Measurements from ENCODE around the gene ACO1.

The ACO1 gene

DNA sequence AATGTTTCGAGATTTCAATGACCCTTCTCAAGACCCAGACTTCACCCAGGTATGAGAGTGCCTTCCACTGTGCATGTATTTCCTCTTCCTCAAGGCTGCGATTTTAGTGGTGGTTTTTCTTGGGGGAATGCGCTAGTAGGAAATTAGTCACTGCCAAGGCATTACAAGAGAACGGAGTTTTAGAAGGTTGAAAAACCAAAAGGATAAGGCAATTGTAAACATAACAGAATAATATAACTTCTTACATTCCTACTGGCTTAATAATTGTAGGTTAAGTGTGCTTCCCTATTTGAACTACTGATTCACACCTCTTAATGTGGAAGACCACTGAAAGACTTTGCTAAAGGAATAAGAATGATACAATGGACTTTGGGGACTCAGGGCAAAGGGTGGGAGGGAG is 38.9 kb downstream of the ACO1 start:
- no peak for DNase-seq

DNA sequence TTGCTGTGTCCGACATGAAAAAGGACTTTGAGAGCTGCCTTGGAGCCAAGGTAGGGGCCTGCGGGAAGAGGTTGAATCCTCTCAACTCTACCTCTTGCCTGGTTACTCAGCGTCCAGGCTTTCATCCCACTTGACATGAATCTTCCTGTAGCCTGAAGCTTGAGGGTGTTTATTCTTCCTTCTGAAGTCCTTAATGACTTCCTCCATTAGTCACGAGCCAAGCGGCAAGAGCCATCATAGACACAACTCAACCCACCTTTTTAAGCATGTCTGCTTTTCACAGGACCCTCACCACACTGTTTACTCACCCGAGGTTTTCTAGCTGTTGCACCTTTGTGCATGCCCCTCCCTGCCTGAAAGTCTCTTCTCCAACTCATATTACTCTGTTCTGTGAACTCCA is 40.2 kb downstream of the ACO1 start:
- DNase-seq, result no peak

- DNase-seq, result no peak
Measured at GRCh38 chr9:32426278-32426939, 42.0 kb downstream of the ACO1 start.

DNA sequence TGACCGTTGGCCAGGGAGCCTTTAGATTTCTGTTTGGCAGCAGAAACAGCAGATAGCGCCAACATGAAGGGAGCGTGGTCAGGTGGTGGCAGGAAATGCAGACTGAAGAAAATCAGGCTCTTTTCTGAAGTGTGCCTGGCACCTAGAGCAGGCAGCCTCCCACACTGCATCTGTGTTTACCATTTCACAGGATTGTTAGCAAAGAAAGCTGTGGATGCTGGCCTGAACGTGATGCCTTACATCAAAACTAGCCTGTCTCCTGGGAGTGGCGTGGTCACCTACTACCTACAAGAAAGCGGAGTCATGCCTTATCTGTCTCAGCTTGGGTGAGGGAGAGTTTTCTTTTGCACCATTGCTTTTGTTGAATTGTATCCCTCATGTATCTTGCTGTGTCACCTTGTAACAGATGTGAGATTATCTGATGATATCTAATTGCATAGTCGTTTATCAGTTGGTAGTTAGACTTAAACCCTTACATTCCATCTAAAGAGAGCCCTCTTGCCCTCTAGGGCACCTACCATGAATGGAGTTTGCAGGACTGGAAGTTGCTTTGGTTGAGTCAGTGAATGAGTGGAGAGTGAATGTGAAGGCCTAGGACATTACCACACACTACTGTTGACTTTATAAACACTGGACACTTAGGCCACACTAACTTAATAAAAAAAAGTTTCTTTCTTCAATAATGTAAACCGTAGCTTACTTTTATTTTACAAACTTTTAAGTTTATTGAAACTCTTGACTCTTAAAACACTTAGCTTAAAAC is 42.8 kb downstream of the ACO1 start:
- no peak for DNase-seq

GRCh38 chr9:32430720-32431119 is 46.3 kb downstream of the ACO1 start:
- no peak for DNase-seq

DNA sequence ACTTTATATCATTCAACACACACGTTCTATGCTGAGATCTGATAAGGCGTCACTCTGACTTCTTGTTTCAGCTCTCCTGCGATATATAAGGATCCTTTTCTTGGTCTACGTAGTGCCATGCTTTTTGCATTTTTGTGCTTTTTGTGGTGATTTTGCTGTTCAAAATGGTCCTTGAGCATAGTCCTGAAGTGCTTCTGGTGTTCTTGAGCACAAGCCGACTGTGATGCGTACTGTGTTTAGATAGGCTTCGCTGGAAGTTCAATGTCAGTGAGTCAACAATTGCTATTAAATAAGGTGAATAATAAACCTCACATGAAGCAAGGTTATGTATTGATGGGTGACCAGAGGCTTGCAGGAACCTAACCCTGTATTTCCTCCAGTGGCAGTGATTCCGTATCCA is 46.8 kb downstream of the ACO1 start:
- DNase-seq, result no peak

- peak; percentile 29 to 33 for DNase-seq
Measured at GRCh38 chr9:32431940-32432555, 47.6 kb downstream of the ACO1 start.

DNA sequence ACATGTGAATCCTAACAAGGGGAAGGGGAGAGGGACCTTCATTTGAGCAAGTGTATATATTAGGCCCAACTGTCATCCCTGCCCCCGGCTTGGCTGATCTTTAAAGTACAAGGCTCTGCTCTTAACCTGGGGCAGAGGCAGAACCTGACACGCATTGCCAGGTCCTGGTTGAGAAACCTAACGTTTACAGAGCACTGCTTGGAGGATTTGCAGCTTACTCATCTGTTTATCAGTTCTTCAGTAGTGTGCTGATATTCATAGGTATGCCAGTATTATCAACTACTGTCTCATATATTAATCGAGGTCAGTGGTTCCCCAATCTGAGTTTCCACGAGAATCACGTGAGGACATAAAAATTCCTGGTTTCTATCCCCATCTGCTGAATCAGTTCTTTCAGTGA is 50.4 kb downstream of the ACO1 start:
- no peak for DNase-seq

DNA sequence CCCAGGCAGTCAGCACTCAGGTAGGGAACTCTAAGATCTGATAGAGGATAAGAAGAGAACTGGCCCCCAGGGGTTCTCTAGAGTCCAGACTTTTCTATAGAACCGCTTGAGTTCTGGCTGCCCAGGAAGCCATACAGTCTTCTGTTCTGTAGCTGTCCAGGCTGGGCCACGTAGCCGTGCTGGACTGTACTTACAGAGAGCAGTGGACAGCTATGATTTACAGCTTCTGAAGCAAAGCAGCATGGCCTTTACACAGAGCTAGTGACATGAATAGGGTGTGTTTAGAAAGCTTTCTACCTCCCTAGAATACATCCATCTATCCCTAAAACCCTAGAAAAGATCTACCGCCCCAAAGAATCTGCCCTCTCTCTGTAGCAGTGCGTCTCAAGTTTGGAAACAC is 57.2 kb downstream of the ACO1 start:
- no peak for DNase-seq

GRCh38 chr9:32442433-32442832 is 58.0 kb downstream of the ACO1 start:
- DNase-seq, result no peak

- DNase-seq, result no peak
Measured at GRCh38 chr9:32449969-32450368, 65.5 kb downstream of the ACO1 start.

- no peak for DNase-seq
Measured at GRCh38 chr9:32454280-32454679, 69.8 kb downstream of the ACO1 start.

DNA sequence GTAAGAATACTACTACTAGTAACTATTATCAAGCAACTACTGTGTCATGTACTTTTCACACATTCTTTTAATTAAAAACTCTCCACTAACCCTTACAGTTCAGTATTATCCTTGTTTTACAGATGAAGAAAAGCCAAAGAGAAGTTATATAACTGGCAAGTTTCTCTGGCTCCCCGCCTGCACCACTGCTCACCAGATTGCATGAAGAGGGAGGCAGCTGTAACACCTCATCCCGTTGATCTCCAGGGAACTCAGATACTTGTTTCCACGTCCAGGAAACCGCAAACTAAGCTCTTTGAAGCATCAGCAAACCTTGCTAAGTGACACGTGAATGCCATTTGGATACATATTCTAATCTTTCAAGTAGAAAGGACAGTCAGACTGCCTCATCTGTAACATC is 71.3 kb downstream of the ACO1 start:
- no peak for DNase-seq

GRCh38 chr9:32456564-32456963 is 72.1 kb downstream of the ACO1 start:
- no peak for DNase-seq

DNA sequence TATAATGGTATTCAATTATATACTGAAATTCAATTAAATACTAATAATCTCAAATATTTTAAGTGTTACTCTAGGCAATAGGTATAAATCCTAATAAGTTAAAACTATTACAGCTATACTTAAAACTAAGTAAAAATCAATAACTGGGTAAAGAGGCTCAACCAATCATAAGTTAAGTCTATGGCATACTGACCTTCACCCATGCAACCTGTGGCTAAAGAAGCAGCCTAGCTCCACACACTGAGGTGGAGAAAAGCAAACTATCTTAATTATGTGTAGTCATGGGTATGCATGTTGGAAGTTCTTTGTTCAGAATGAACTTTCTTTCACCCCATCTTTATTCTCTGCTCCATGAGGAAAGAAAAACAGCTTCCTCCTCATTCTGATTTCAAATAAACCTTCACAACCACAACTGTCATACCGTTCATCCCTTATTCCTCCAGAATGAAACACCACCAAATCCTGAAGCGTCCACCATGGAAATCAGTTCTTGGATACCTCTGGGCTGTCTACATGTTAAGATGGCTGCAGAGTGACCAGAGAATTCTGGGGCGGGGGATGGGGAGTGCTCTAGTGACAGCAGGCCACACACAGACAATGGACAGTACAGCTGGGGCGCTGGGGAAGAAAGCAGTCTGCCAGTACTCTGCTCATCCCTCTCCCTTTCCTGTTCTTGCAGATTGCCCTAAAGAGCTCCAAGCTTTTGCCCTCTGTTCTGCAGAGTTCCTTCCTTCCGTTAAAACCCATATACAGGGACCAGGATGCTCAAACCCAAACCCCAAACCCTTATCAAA is 79.3 kb downstream of the ACO1 start:
- no peak for DNase-seq

GRCh38 chr9:32468740-32469139 is 84.3 kb downstream of the ACO1 start:
- no peak for DNase-seq

DNA sequence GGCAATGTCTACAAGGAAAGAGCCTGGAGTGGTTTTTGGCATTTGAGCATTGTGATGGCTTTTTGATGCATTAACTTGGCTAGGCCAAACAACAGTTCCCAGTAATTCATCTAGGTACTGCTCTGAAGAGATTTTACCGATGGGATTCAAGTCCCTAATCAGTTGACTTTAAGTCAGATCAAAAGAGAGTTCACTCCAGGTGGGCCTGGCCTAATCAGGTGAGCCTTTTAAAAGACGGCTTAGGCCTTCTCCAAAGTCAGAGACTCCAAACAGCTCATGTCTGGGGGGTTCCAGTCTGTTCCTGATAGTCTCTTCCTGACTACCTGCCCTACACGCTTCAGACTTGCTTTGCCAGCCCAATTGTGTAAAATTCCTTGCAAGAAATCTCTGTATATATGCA is 87.9 kb downstream of the ACO1 start:
- DNase-seq, result no peak

DNA sequence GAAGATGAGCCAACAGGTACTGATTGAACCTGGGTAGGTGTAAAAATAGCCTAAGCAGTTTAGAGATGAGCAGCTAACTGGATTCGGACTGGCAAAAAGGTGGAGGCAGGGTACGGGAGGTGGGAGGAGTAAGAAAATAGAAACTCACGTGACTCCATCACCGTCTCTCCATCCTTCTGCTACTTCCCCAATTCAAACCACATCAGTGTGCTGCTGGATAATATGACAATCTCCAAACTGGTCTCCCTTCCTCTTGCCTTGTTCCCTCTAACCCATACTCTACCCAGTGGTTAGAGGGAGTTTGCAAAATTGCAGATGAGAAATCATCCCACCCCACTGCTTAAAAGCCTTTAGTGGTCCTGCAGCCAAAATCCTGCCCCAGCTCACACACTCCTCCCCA is 98.9 kb downstream of the ACO1 start:
- DNase-seq, result no peak

DNA sequence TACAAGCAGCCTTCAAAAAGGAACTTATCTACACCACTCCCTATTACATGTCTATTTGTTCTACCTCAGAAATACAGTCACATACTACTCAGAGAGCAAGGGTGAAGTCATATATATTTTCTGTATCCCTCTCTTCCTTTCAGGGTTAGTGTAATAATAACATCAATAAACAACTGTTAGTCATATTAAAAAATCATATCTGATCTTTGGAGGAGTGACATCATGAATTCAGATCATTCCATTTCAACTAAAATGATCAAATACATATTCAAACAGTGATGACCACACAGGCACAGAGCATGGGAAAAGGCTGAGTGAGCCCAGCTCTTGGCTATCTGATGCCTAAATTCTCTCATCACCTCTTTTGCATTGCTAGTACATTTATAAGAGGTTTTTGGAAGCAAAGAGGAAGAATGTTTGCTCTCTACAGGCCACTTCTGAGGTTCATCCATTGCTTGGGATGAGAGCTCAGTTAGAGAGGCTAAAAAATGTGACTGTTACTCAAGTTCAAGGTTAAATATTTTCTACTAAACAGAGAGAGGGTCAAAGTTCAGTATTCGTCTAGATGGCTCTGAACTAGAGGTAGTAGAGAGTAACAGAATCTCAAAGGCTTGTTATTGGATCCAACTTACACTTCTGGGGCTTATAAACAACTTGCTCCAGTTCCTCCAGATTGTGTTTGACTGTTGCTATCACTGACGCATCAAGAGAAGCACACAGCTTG is 102.6 kb downstream of the ACO1 start:
- DNase-seq, result no peak

DNA sequence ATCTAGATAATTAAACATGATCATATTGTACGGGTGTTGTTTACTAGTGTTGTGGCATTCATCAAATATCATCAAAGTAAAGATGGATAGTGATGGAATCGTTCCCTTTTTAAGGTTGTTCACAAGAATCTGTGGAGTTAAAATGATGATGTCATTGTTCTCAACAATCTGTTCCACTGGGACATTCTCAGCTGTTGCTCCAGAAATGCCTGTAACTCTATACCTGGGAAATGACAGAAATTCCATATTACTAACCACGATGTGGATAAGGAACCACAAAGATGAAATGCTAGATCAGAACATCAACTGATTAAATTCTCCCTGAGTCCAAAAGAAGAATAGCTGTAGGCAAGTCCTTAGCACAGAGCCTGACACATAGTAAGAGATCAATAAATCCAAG is 103.5 kb downstream of the ACO1 start:
- DNase-seq, result no peak

- DNase-seq, result no peak
Measured at GRCh38 chr9:32490601-32491000, 106.2 kb downstream of the ACO1 start.

GRCh38 chr9:32497921-32498320 is 113.5 kb downstream of the ACO1 start:
- no peak for DNase-seq

DNA sequence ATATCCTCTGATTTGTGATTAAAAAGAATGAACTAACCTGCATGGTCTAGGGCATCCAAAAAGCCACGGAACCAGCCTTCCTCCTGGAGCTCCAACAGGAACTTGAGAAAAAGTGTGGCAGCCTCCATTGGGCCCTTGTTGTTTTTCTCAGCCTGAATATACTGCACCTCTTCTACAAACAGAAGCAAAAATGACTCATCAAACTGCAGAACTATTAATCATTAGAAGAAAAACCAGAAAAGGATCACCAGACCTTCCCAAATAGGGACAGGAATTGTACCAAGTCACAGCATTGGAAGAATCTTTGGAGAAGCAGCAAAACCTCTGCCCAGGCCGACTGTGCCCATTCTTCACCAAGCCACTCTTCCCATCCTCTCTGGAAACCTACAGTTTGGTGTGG is 116.3 kb downstream of the ACO1 start:
- no peak for DNase-seq
